OCI-LY7 (cell line): ENCODE results near the gene PTPRN. TPM values are rescaled to one million over a fixed set of nuclear protein-coding genes. Genes with fewer than 3 reads are reported as not detected.

Source experiments
- BruUV-seq: library from RNA; stranded (reverse); fragments of 400-500 nt; replicated peaks from 2 replicates; lab custom pipeline; 2021; lab: Mats Ljungman, UMichigan
- CTCF ChIA-PET: fragments of 300-600 bp; sonication (Branson Sonifier 250); formaldehyde crosslinking; loops from one replicate; lab custom pipeline; 2022; ENCODE audit warnings: antibody characterized with exemption; ENCODE audit not compliant: unreplicated experiment; lab: Charles Lee
- POLR2A ChIA-PET: fragments of 300-600 bp; sonication (Branson Sonifier 250); formaldehyde crosslinking; loops from one replicate; lab custom pipeline; 2022; ENCODE audit warnings: antibody characterized with exemption; lab: Charles Lee
- DNase-seq: peaks from one replicate; pipeline ENCODE4 v3.0.0-alpha.2; 2015; ENCODE audit warnings: low spot score
- H2AFZ ChIP-seq: fragments of 200-600 bp; sonication (generic), shearing (Covaris generic); 2 replicates; pipeline ENCODE4 v1.6.1; 2014; ENCODE audit warnings: mild to moderate bottlenecking, antibody characterized with exemption, low read length, moderate library complexity
- H3K27ac ChIP-seq: fragments of 200-600 bp; sonication (generic); 2 replicates; pipeline ENCODE4 v1.5.1; 2014; ENCODE audit warnings: mixed run types, low read depth, mild to moderate bottlenecking, moderate library complexity, low read length, inconsistent platforms; ENCODE audit not compliant: poor library complexity, severe bottlenecking
- H3K36me3 ChIP-seq: fragments of 200-600 bp; sonication (generic); 2 replicates; pipeline ENCODE4 v1.6.1; 2014; ENCODE audit warnings: mild to moderate bottlenecking, antibody characterized with exemption, low read length, moderate library complexity, mixed read lengths; ENCODE audit not compliant: insufficient read depth
- H3K4me1 ChIP-seq: fragments of 200-600 bp; sonication (generic); 2 replicates; pipeline ENCODE4 v1.5.1; 2014; ENCODE audit warnings: mild to moderate bottlenecking, low read length; ENCODE audit not compliant: insufficient read depth, poor library complexity, severe bottlenecking
- H3K4me2 ChIP-seq: fragments of 200-600 bp; sonication (generic); 2 replicates; pipeline ENCODE4 v1.6.1; 2014; ENCODE audit warnings: mild to moderate bottlenecking, low read length
- H3K4me3 ChIP-seq: fragments of 200-600 bp; sonication (generic); 2 replicates; pipeline ENCODE4 v1.5.1; 2014; ENCODE audit warnings: mild to moderate bottlenecking, low read depth, low read length; ENCODE audit not compliant: poor library complexity, severe bottlenecking
- H3K79me2 ChIP-seq: fragments of 200-600 bp; sonication (generic); 2 replicates; pipeline ENCODE4 v1.6.1; 2016; ENCODE audit warnings: low read depth, mild to moderate bottlenecking, low read length, moderate library complexity, mixed read lengths; ENCODE audit not compliant: insufficient read depth
- H3K9me2 ChIP-seq: fragments of 200-600 bp; sonication (generic); 2 replicates; pipeline ENCODE4 v1.6.1; 2016; ENCODE audit warnings: mild to moderate bottlenecking, low read length, mixed read lengths; ENCODE audit not compliant: insufficient read depth
- H3K9me3 ChIP-seq: fragments of 200-600 bp; sonication (generic); 2 replicates; pipeline ENCODE4 v1.6.1; 2014; ENCODE audit warnings: mild to moderate bottlenecking, mixed run types, low read length, mixed read lengths
- H4K20me1 ChIP-seq: fragments of 200-600 bp; sonication (generic); 2 replicates; pipeline ENCODE4 v1.6.1; 2014; ENCODE audit warnings: mild to moderate bottlenecking, antibody characterized with exemption, low read length, moderate library complexity, mixed read lengths; ENCODE audit not compliant: insufficient read depth
- EZH2phosphoT487 ChIP-seq: fragments of 200-600 bp; sonication (generic); IDR thresholded peaks from 2 replicates; pipeline ENCODE4 v1.6.1; 2018; ENCODE audit warnings: low read depth, borderline replicate concordance, mild to moderate bottlenecking, mixed run types, antibody characterized with exemption, low read length, moderate library complexity, mixed read lengths
- intact Hi-C: fragments of 100-400 bp; cut with micrococcal nuclease; formaldehyde crosslinking; loops from one replicate; pipeline ENCODE4 v1.10.0; 2022; ENCODE audit not compliant: unreplicated experiment
- total RNA-seq, 2 experiments: library from RNA; depleted of rRNA in 1 of 2; stranded (reverse); fragments of >200 nt in 1 of 2; shearing (Covaris generic) in 1 of 2; gene quantifications; 2 replicates each; pipeline ENCODE4 v1.2.3, GENCODE V29; 2014 to 2022
- TF ChIP-seq, protein P1 (sequence below): fragments of 200-600 bp; sonication (generic); conservative IDR thresholded peaks from 2 replicates; pipeline ENCODE4 v1.5.1; 2014; ENCODE audit warnings: mild to moderate bottlenecking, antibody characterized with exemption, low read length, moderate library complexity, mixed read lengths

PTPRN gene
- total RNA-seq, 2 experiments from 2014 or later: not detected

DNA sequence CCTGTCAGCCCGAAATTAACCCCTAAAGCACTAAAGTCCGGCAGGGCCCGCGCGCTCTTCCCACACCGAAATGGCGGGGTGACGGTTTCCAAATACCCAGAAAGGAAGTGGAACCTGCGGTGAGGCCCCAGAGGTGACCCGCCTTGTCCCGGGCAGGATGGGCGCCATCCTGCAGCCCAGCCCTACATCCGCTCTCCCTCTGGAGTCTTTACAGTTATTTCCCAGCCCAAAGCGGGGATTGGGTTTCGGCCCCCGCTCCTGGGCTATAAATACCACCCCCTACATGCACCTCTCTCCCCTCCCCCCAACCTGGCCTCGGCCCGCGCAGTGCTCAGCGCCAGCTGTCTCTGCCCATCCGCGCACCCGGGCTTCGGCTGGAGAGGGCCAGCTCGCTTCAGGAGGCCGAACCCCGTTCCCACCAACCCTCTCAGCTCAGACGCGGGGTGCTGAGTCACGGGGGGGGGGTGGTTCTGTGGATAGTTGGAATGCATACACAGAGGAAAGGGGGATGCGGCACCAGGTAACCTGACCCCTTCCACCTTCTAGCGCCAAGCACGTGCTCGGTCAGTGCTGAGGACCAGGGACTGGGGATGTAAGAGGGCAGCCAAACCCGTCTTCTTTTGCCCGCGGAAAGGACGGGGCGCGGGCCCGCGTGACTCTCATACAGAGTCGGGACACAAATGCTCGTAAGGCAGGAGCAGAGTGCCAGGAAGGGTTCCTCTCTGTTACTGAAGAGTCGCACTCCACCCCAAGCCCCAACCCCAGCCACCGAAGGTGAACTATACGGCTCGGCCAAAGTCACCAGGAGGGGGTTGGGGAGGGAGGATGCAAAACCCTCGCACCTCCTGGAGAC lies 56.1 kb downstream of the PTPRN start, which contains the start of gene TUBA4B:
TUBA4B (plus strand) TSS at position 344 of the 853 bp plus-strand sequence; CDS start at position 509, 165 bp downstream.
- peaks cover 56% of the 10 kb centered on the region for H3K4me1 ChIP-seq
- peak within 1 kb of the TSS; percentile 49; the same call in 1 of the 2 replicates for H2AFZ ChIP-seq
- H3K79me2 ChIP-seq: peaks cover 36% of the 10 kb centered on the region
- intact Hi-C loops: loop anchor here (1.0 to 10.0 kb wide), 3 partner anchors 26 to 358 kb away; partner anchors contain the start of genes CNPPD1 and DNAJB2
- peak within 1 kb of the TSS; percentile 93 for H3K4me2 ChIP-seq
- H3K27ac ChIP-seq: peak within 1 kb of the TSS; percentile 96
- H4K20me1 ChIP-seq: no peaks in the 10 kb centered on the region
- TF ChIP-seq, protein P1, sequence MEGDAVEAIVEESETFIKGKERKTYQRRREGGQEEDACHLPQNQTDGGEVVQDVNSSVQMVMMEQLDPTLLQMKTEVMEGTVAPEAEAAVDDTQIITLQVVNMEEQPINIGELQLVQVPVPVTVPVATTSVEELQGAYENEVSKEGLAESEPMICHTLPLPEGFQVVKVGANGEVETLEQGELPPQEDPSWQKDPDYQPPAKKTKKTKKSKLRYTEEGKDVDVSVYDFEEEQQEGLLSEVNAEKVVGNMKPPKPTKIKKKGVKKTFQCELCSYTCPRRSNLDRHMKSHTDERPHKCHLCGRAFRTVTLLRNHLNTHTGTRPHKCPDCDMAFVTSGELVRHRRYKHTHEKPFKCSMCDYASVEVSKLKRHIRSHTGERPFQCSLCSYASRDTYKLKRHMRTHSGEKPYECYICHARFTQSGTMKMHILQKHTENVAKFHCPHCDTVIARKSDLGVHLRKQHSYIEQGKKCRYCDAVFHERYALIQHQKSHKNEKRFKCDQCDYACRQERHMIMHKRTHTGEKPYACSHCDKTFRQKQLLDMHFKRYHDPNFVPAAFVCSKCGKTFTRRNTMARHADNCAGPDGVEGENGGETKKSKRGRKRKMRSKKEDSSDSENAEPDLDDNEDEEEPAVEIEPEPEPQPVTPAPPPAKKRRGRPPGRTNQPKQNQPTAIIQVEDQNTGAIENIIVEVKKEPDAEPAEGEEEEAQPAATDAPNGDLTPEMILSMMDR: no peak
- no peak for TF ChIP-seq EZH2phosphoT487
- ChIA-PET POLR2A (interaction anchor here (0.6 to 2.3 kb wide), 14 partner anchors 9 to 689 kb away, joined by 3 to 8 read pairs (median 4); partner anchors contain the start of genes ANKZF1, ATG9A, CNPPD1 and DNAJB2), CTCF (interaction anchor here (2.6 kb wide), 1 partner anchor 25 kb away, joined by 7 read pairs; the partner anchor contains the start of gene DNAJB2)
- H3K36me3 ChIP-seq: peaks cover 38% of the 10 kb centered on the region
- H3K9me2 ChIP-seq: no peaks in the 10 kb centered on the region
- H3K9me3 ChIP-seq: no peaks in the 10 kb centered on the region
- peak within 1 kb of the TSS; percentile 87 for H3K4me3 ChIP-seq
- peak; percentile 65 for DNase-seq
- no TSS peak for BruUV-seq

GRCh38 chr2:219252570-219252899 lies 56.7 kb downstream of the PTPRN start:
- H4K20me1 ChIP-seq: no peaks in the 10 kb centered on the region
- H3K27ac ChIP-seq: peak overlapping the region; percentile 96
- peak overlapping the region; percentile 87 for H3K4me3 ChIP-seq
- no TSS peak for BruUV-seq
- H3K9me3 ChIP-seq: no peaks in the 10 kb centered on the region
- intact Hi-C loops: loop anchor here (2.0 to 10.0 kb wide), 2 partner anchors 76 to 358 kb away; partner anchors contain the start of gene CNPPD1
- DNase-seq: no peak
- H3K4me1 ChIP-seq: peaks cover 62% of the 10 kb centered on the region
- ChIA-PET CTCF (interaction anchor here (2.6 kb wide), 1 partner anchor 25 kb away, joined by 7 read pairs; the partner anchor contains the start of gene DNAJB2), POLR2A (interaction anchor here (0.6 to 2.3 kb wide), 13 partner anchors 8 to 689 kb away, joined by 3 to 8 read pairs (median 3); partner anchors contain the start of genes ANKZF1, ATG9A, CNPPD1 and DNAJB2)
- H3K79me2 ChIP-seq: peaks cover 41% of the 10 kb centered on the region
- H3K36me3 ChIP-seq: peaks cover 44% of the 10 kb centered on the region
- no peak for TF ChIP-seq EZH2phosphoT487
- TF ChIP-seq, protein P1: no peak
- no peaks in the 10 kb centered on the region for H3K9me2 ChIP-seq
- H2AFZ ChIP-seq: no peak overlapping the region
- H3K4me2 ChIP-seq: peak overlapping the region; percentile 93
